B cell (primary cell): ENCODE results near the gene TRAPPC12. TPM values are rescaled to one million over a fixed set of nuclear protein-coding genes. Genes with fewer than 3 reads are reported as not detected.

ENCODE experiments used
- ATAC-seq: fragments of 200-7000 bp; cut with Tn5 transposase; one replicate; pipeline ENCODE4 v1.10.0; 2021; ENCODE audit warnings: low read depth, mild to moderate bottlenecking, moderate number of reproducible peaks, moderate library complexity
- CTCF ChIA-PET: fragments of 350-600 bp; sonication (Branson Sonifier 250); formaldehyde crosslinking; loops from one replicate; lab custom pipeline; 2021; ENCODE audit warnings: antibody characterized with exemption, inconsistent platforms; lab: Charles Lee
- POLR2A ChIA-PET: fragments of 350-600 bp; sonication (Branson Sonifier 250); formaldehyde crosslinking; loops from one replicate; lab custom pipeline; 2021; ENCODE audit warnings: antibody characterized with exemption; lab: Charles Lee
- DNase-seq: peaks from one replicate; pipeline ENCODE4 v3.0.0; 2013
- H2AFZ ChIP-seq: 2 replicates; pipeline ENCODE4 v1.6.1; 2012; ENCODE audit warnings: mild to moderate bottlenecking, low read depth, low read length; ENCODE audit not compliant: insufficient read depth, poor library complexity, severe bottlenecking
- H3K27ac ChIP-seq, 2 donors: 1 replicate in 1 of 2; 2 replicates in 1 of 2; pipeline ENCODE4 v1.5.1; 2012 to 2013; ENCODE audit warnings: low read length in 2 of 2, mild to moderate bottlenecking in 2 of 2, moderate library complexity in 1 of 2
- H3K27me3 ChIP-seq, 4 experiments: fragments of 200-600 bp in 1 of 4; sonication (generic) in 1 of 4; replicated peaks in 1 of 4; 1 replicate in 2 of 4; 2 replicates in 2 of 4; pipeline versions ENCODE4 v1.6.1 to v1.7.0; 2013 to 2016; ENCODE audit warnings: low read length in 3 of 4, mild to moderate bottlenecking in 2 of 4, mixed read lengths in 1 of 4, moderate library complexity in 1 of 4; ENCODE audit not compliant: insufficient read depth in 4 of 4, control insufficient read depth in 3 of 4; ENCODE audit errors: control extremely low read depth in 1 of 4
- H3K36me3 ChIP-seq, 2 experiments: replicated peaks in 1 of 2; 1 replicate in 1 of 2; 2 replicates in 1 of 2; pipeline versions ENCODE4 v1.6.1 to v1.7.1; 2013; ENCODE audit warnings: low read length in 1 of 2; ENCODE audit not compliant: insufficient read depth in 2 of 2, control insufficient read depth in 1 of 2; ENCODE audit errors: control extremely low read depth in 1 of 2, extremely low read depth in 1 of 2
- H3K4me1 ChIP-seq, 2 donors: fragments of 200-600 bp in 1 of 2; sonication (generic) in 1 of 2; 1 replicate in 1 of 2; 2 replicates in 1 of 2; pipeline versions ENCODE4 v1.5.1 to v1.6.1; 2013 to 2017; ENCODE audit warnings: low read length in 2 of 2; ENCODE audit not compliant: control insufficient read depth in 2 of 2, insufficient read depth in 2 of 2
- H3K4me2 ChIP-seq: replicated peaks from 2 replicates; pipeline ENCODE3; 2012; ENCODE audit warnings: mild to moderate bottlenecking, low read depth, low read length; ENCODE audit not compliant: poor library complexity, severe bottlenecking
- H3K4me3 ChIP-seq, 5 experiments: fragments of 200-600 bp in 1 of 5; sonication (generic) in 1 of 5; 1 replicate in 3 of 5; 2 replicates in 2 of 5; pipeline versions ENCODE4 v1.5.1 to v1.7.0; 2011 to 2016; ENCODE audit warnings: low read length in 4 of 5, mild to moderate bottlenecking in 4 of 5, low read depth in 2 of 5, control low read depth in 1 of 5, moderate library complexity in 1 of 5; ENCODE audit not compliant: insufficient read depth in 1 of 5; ENCODE audit errors: control extremely low read depth in 1 of 5, extremely low read depth in 1 of 5
- H3K79me2 ChIP-seq: fragments of 200-600 bp; sonication (generic); one replicate; pipeline ENCODE4 v1.6.0; 2016; ENCODE audit warnings: low read length; ENCODE audit not compliant: control insufficient read depth, insufficient read depth
- H3K9ac ChIP-seq: fragments of 200-600 bp; sonication (generic); 2 replicates; pipeline ENCODE4 v1.6.1; 2017; ENCODE audit warnings: mild to moderate bottlenecking, low read length, moderate library complexity
- H3K9me3 ChIP-seq, 3 donors: one replicate each; pipeline versions ENCODE4 v1.6.1 to v1.7.1; 2013; ENCODE audit warnings: low read length in 2 of 3; ENCODE audit not compliant: control insufficient read depth in 2 of 3, insufficient read depth in 1 of 3; ENCODE audit errors: control extremely low read depth in 1 of 3
- H4K20me1 ChIP-seq: 2 replicates; pipeline ENCODE4 v1.6.0; 2012; ENCODE audit warnings: mild to moderate bottlenecking, low read length; ENCODE audit not compliant: insufficient read depth, control insufficient read depth, poor library complexity, severe bottlenecking
- H3K27ac Mint-ChIP-seq: one replicate; pipeline ENCODE4 v1.8.0; 2021; ENCODE audit warnings: mixed read lengths
- H3K27me3 Mint-ChIP-seq: one replicate; pipeline ENCODE4 v1.8.0; 2021; ENCODE audit warnings: mixed read lengths
- H3K4me1 Mint-ChIP-seq: one replicate; pipeline ENCODE4 v1.8.0; 2021; ENCODE audit warnings: mixed read lengths
- H3K4me3 Mint-ChIP-seq: one replicate; pipeline ENCODE4 v1.8.0; 2021; ENCODE audit warnings: mixed read lengths
- H3K9me3 Mint-ChIP-seq: one replicate; pipeline ENCODE4 v1.8.0; 2022; ENCODE audit warnings: mixed read lengths; ENCODE audit not compliant: insufficient read depth
- CTCF ChIP-seq: fragments of 200-600 bp; IDR thresholded peaks from one replicate; pipeline ENCODE4 v1.8.0; 2022; ENCODE audit warnings: antibody characterized with exemption, mild to moderate bottlenecking
- EZH2 ChIP-seq: IDR thresholded peaks from 2 replicates; pipeline ENCODE4 v1.6.1; 2012; ENCODE audit warnings: borderline replicate concordance, low read depth, mild to moderate bottlenecking, moderate library complexity, low read length; ENCODE audit not compliant: insufficient read depth, poor library complexity, severe bottlenecking
- WGBS: methylation state at CpG from one replicate; pipeline ENCODE4 v1.1.5; 2013; ENCODE audit warnings: missing lambda C conversion rate; ENCODE audit not compliant: insufficient coverage; 5-methylcytosine and 5-hydroxymethylcytosine counted together
- intact Hi-C: fragments of 100-400 bp; cut with micrococcal nuclease; formaldehyde crosslinking; loops from one replicate; pipeline ENCODE4 v1.10.0; 2022
- polyA plus RNA-seq: library from polyadenylated mRNA; depleted of rRNA; stranded (reverse); fragments of >200 nt; gene quantifications from 2 replicates; pipeline ENCODE4 v1.2.3, GENCODE V29; 2012
- total RNA-seq, 2 donors: library from RNA; stranded (reverse); fragments of 120-200 nt in 1 of 2; gene quantifications; 1 replicate in 1 of 2; 2 replicates in 1 of 2; pipeline versions ENCODE4 v1.2.3 to v1.2.4, GENCODE V29; 2013 to 2022

Gene TRAPPC12
- total and polyA plus RNA-seq, 2 donors (not counting 1 experiment from before 2014, with no cell fraction given), result 80.9 to 151 TPM

DNA sequence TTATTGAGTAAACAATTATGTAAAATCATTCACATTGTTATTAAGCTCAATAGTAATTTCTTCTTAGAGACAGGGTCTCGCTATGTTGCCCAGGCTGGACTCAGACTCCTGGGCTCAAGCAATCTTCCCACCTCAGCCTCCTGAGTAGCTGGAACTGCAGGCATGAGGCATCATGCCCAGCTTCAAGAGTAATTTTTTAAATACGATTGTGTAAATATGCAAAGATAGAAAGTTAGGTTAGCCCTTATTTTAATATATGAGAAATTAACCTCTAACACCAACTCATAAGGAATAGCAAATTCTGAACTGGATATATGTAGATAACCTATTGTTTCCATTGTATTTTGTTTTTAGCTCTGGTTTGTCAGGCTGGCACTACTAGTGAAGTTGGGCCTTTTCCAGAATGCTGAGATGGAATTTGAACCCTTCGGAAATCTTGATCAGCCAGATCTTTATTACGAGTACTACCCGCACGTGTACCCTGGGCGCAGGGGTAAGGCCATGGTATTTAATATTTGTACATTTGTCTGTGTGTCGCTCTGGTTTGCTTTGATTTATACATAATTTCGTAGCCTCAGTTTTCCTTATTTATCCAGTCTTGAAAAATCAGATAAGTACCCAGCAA is 44.8 kb downstream of the TRAPPC12 start:
- no peak for ATAC-seq
- Mint-ChIP-seq H3K4me3 (no peak overlapping the region), H3K27ac (no peak overlapping the region), H3K27me3 (no peaks in the 10 kb centered on the region), H3K9me3 (no peaks in the 10 kb centered on the region), H3K4me1 (peaks cover 7% of the 10 kb centered on the region)
- H3K36me3 ChIP-seq, result peaks cover 0 to 72% of the 10 kb centered on the region in 2 experiments
- intact Hi-C loops, result loop anchor here (1.0 kb wide), 1 partner anchor 38 kb away; no protein-coding TSS in a partner anchor
- H3K27ac ChIP-seq, result no peak overlapping the region
- no peaks in the 10 kb centered on the region for H3K9me3 ChIP-seq
- no peak overlapping the region for H2AFZ ChIP-seq
- 100% methylated on average over 1 of the region's 9 CpGs for WGBS
- no peak overlapping the region for H3K4me2 ChIP-seq
- ChIA-PET POLR2A (no interaction called here), CTCF (interaction anchor here (0.7 to 6.7 kb wide), 21 partner anchors 9 to 235 kb away, joined by 3 to 91 read pairs (median 6); partner anchors contain the start of genes ALLC, EIPR1 and TRAPPC12)
- no peak overlapping the region for H3K4me3 ChIP-seq
- peaks cover 6% of the 10 kb centered on the region for H3K79me2 ChIP-seq
- no peak overlapping the region for H3K9ac ChIP-seq
- no peaks in the 10 kb centered on the region for H3K27me3 ChIP-seq
- TF ChIP-seq CTCF (peak; percentile 80), EZH2 (no peak)
- DNase-seq, result no peak
- H3K4me1 ChIP-seq, result peaks cover 0 to 6% of the 10 kb centered on the region in 2 donors
- H4K20me1 ChIP-seq, result peaks cover 15% of the 10 kb centered on the region

DNA sequence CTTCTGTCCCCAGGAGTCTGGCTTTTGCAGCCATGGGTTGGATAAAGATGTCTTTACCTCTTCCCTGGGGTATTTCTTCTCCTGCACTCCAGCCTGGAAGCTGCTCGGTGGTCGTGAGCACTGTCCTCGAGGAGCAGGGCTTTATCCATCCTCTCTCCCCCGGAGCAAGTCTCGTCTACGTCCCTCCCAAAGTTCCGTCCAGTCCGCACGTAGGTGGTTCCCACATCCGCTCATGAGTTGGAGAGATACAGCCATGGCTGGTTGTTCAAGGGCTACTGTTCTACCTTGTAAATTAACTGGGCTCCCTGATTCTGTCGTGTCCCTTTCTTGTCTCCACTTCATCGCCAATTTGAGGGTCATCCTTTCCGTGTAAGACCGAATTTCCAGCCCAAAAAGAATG is 47.1 kb downstream of the TRAPPC12 start:
- H3K4me3 Mint-ChIP-seq, result no peak overlapping the region
- ATAC-seq (no peak), DNase-seq (no peak)
- H3K27ac Mint-ChIP-seq, result no peak overlapping the region
- 98% methylated on average over 14 of the region's 14 CpGs for WGBS
- CTCF ChIA-PET, result interaction anchor here (6.7 kb wide), 1 partner anchor 226 kb away, joined by 91 read pairs; no protein-coding TSS in a partner anchor
- Histone ChIP-seq H3K79me2 (peaks cover 6% of the 10 kb centered on the region), H3K9ac (no peak overlapping the region), H2AFZ (no peak overlapping the region), H3K36me3 (peaks cover 0 to 77% of the 10 kb centered on the region in 2 experiments), H3K27ac (no peak overlapping the region), H3K4me1 (no peaks in the 10 kb centered on the region), H3K9me3 (no peaks in the 10 kb centered on the region), H4K20me1 (peaks cover 15% of the 10 kb centered on the region), H3K27me3 (no peaks in the 10 kb centered on the region), H3K4me3 (no peak overlapping the region), H3K4me2 (no peak overlapping the region)
- no peaks in the 10 kb centered on the region for H3K9me3 Mint-ChIP-seq
- no peaks in the 10 kb centered on the region for H3K27me3 Mint-ChIP-seq
- H3K4me1 Mint-ChIP-seq, result peaks cover 2% of the 10 kb centered on the region
- POLR2A ChIA-PET, result no interaction called here
- intact Hi-C loops, result no loop called here
- TF ChIP-seq EZH2 (no peak), CTCF (no peak)
